ENCODE results near the gene FAM110D.

The FAM110D gene

DNA sequence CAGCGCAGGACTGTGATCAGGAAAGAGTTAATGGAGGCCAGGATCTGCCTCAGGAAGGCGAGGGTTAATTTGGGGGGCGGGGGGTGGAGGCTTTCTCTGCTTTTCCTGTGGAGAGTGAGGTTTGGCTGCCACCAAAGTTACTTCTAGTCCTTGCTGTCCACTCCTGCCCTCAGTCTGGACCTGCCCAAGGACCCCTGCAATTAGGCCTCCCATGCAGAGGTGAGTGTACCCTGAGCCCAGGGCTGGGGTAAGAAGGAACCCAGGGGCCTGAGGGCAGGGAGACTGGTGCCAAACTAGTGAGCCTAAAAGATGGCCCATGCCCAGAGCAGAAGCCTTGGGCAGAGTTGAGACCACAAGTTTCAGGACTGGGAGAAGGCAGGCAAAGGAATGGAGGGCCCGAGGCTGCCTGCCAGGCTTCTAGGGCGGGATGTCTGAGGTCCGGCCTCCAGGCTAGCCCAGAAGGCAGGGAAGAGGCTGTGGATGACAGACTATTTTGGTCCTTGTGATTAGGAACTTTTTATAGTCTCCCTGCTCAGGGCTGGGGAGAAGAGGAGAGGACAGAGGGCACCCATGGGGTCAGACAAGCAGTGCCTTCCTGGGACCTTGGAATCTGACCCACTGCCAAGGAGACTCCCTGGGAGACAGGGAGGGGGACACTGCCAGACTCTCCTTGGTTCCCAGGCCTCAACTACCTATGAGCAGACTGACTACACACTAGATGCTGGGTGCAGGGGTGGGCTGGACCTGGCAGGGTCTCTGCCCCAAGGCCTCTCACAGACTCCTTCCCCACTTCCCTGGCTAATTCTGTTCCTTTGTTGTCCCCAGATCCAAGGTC lies at the start of gene FAM110D:
Gene FAM110D (plus strand): TSS at position 172 of the 835 bp plus-strand sequence. CDS start 2,213 bp downstream, outside the sequence.
- DNase-seq (ENCODE audit: low read depth) = no peak

DNA sequence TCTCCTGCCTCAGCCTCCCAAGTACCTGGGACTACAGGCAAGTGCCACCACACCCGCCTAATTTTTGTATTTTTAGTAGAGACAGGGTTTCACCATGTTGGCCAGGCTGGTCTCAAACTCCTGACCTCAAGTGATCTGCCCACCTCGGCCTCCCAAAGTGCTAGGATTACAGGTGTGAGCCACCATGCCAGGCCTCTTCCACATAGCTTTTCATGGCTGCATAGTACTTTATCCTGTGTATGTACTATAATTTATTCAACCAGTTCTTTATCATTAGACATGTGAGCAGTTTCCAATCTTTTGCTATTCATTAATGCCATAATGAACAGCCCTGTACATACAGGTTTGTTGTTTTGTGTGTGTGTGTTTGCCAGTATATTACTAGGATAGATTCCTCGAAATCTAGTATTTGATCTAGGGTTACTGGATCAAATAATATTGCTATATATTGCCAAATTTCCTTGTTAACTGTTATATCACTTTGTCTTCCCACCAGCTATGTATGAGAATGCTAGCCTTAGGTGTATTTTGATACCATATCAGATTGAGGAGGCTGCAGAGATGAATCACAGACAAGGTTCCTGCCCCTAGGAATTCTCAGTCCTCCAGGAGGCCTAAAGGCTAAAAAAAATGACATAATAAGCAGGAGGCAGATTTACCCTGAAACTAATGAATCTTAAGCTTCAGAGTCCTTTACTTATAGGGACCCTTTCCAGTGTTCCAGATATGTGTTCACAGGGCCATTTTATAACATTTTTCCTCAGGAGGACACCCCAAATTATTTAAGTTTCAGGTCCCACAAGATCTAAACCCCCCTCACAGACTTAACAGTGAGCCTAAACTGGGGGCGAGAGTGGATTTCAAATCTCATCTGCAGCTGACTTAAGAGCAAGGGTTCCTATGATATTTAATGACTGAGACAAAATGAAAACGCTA lies 49.4 kb upstream of the FAM110D start:
- no peak for DNase-seq (ENCODE audit: low read depth)

- peak; percentile 38 for DNase-seq (ENCODE audit: low read depth)
These were observed 47.9 kb upstream of the FAM110D start for GRCh38 chr1:26110731-26111529.

DNA sequence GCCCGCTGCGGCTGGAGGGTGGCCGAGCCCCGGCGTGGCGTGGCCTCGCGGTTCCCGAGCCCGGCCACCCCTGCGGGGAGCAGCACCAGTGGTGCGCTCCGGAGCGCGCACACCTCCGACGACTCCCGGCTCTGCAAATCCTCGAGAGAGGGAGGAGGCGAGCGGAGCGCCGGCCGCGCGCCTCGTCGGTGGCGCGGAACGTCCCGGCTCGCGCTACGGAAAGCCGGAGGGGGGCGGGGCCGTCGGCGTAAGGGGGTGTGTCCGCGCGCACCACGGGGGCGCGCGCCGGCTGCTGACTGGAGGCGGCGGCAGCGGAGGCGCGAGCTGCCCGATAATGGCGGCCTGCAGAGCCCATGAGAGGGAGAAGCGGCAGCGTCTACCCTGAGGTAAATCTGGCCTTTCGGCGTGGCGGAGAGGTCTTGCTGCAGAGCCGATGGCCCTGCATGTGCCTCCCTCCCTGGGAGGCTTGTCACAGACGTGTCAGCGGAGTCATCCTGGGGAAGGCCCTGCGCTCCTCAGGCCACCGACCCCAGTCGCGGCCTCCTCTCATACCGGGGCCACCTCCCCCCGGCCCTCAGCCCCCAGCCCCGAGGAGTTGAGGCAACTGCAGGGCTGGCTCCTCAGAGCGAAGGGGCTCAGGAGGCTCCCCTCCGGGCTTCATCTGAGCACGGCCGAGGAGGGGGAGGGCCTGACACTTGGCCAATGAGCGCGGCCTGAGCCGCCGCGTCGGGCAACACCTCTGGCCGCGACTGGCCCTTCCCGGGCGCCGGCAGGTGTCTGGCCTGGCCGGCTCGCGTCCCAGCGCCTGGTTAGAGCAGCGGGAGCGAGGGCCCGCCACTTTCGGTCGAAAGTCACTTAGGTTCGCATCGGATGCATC lies 47.1 kb upstream of the FAM110D start, which contains the start of gene PDIK1L:
Gene PDIK1L (plus strand): TSS at position 295 of the 877 bp plus-strand sequence. CDS start 2,485 bp downstream, outside the sequence.
- DNase-seq (ENCODE audit: low read depth) = peak; percentile 88

DNA sequence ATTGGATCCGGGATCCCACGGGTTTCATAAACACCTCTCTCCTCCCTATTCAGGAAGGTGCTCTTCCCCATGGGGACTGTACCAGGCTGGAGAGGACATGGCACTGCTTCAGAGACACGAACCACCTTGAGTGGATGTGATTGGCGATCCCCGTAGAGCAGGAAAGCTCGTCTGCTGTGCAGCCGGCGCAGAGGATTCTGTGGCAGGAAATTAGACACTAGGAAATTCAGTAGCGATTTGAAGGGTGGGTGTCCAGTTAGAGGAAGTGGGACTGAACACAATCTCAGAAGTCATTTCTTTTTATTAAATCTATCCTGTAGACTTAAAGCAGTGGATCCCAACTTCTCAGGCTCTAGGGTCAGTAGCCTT lies 46.5 kb upstream of the FAM110D start:
- no peak for DNase-seq (ENCODE audit: low read depth)

GRCh38 chr1:26114165-26114927 lies 44.5 kb upstream of the FAM110D start:
- DNase-seq (ENCODE audit: low read depth) = no peak

DNA sequence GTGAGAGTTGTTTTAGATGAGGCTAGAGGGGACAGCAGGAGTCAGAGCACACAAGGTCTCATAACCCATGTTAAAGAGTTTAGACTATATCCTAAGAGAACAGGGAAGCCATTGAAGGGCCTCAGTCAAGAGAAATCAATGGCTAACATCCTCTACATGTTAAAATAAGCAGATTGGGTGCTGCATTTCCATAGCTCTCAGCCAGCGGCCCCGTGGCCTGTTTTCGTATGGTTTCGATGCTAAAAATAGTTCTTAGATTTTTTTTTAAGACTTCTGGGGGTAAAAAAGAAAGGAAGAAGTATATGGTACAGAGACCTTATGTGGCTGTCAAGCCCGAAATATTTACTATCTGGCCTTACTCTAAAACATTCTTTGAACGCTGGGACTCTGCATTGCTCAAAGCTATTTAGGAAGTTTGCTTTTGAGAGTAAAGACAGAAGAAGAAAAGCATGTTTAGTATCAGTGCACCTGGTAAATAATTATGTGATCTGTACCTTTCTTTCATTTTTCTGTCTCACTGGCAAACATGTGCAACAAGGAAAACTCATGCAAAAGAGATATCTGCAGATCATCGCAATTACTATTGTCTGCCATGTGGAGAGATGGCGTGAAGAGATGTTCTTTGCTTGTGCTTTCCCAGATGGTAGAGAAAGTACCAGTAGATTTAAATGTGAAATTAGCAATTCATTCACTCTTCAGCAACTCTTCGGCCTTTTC lies 38.8 kb upstream of the FAM110D start:
- no peak for DNase-seq (ENCODE audit: low read depth)

GRCh38 chr1:26121854-26122773 lies 36.8 kb upstream of the FAM110D start:
- DNase-seq (ENCODE audit: low read depth) = no peak

- no peak for DNase-seq (ENCODE audit: low read depth)
These were observed 35.6 kb upstream of the FAM110D start for GRCh38 chr1:26122988-26123973.

DNA sequence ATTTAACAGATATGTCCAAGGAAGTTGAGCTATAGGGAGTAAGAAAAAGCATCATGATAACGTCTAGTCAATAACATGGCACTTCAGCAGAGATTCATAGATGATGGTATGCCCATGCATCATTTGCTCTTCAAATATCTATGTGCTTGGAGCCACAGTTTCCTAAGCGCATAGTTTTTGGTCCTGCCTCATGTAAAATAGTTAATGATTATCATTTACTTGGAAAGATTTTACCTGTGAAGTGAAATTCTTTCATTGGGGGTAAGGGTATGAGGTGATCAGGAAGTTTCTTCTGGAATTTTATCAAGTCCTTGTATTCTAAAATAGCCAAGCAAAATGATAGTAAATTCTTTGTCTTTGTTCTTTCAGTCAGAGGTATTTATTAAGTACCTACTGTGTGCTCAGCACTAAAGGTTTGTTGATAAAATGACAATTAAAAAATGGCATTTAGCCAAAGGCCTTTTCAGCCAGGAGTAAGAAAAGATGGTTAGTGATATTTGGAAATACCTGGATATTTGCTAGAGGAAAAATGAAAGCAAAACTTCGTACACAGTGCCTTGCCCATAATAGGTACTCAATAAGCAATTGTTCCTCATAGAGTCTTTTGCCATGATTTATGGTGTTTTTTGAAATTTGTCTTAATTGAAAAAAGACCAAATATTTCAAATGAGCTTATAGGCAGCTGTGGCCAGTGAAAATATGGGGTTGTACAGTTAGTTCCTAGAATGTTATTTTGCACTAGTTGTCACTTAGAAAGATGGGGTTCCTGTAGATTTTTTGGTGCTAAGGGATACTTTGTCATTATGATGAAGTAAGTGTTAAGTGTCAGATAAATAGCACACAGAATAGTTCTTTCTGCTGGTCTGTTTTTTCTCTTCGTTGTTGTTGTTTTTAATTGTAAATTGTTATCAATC lies 34.2 kb upstream of the FAM110D start:
- no peak for DNase-seq (ENCODE audit: low read depth)

DNA sequence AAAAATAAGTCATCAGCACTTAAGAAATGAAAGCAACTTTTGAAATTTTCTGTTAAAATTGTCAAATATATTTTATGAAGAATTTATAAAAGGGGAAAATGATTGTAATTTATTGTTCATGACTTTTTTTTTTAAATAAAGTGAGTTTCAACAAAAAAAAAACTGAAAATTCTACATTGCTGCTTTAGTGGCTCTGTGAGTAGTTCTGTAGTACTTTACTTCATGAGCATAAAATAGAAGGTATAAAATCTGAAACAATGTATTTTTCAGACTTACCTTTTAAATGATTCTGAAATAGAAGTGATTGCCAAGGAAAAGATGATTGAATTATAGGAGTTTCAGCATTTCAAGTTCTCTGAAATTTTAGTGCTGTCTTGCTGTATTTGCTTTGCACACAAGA lies 33.5 kb upstream of the FAM110D start:
- DNase-seq (ENCODE audit: low read depth) = no peak

DNA sequence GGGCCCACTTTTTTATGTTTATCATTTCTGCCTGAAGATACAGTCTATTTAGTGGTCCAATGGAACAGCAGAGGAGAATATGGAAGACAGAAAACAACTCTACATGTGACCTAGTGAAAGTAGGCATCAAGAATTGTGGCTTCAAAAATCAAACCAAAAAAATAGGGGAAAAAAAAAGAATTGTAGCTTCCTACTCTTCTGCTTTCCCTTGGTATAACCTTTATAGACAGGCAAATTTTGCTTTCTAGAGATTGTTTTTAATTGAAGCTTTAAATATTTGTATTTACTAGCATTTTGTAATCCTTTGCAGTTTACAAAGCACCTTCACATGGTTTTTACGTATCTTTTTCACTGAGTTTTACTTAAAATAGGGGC lies 32.9 kb upstream of the FAM110D start:
- DNase-seq (ENCODE audit: low read depth) = no peak

DNA sequence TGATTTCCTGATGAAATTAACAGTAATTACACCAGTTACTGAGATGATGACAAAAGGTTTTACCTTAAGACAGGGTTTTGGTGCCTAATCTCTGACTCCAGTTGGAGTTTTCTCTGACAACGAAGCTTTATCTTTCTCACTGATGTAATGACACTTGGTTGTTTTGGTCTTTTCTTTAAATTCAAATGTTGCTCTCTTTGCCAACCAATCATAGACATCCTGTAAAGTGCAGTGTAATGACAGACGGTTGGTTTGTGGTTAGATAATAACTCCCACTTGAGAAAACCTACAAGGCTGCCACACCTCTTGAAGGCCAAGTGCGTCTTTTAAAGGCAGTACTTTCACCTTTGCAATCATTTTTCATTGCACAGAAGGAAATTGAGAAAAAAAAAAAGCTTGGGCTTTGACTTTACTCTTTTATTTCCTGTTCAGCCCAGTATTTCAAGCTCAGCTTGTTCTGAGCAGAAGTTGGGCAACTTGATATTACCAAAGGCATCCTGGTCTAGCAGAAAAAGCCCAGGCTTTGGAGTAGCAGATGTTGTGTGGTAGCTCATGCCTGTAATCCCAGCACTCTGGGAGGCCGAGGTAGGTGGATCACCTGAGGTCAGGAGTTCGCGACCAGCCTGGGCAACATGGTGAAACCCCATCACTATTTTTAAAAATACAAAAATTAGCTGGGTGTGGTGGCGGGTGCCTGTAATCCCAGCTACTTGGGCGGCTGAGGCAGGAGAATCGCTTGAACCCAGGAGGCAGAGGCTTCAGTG lies 32.4 kb upstream of the FAM110D start:
- no peak for DNase-seq (ENCODE audit: low read depth)

DNA sequence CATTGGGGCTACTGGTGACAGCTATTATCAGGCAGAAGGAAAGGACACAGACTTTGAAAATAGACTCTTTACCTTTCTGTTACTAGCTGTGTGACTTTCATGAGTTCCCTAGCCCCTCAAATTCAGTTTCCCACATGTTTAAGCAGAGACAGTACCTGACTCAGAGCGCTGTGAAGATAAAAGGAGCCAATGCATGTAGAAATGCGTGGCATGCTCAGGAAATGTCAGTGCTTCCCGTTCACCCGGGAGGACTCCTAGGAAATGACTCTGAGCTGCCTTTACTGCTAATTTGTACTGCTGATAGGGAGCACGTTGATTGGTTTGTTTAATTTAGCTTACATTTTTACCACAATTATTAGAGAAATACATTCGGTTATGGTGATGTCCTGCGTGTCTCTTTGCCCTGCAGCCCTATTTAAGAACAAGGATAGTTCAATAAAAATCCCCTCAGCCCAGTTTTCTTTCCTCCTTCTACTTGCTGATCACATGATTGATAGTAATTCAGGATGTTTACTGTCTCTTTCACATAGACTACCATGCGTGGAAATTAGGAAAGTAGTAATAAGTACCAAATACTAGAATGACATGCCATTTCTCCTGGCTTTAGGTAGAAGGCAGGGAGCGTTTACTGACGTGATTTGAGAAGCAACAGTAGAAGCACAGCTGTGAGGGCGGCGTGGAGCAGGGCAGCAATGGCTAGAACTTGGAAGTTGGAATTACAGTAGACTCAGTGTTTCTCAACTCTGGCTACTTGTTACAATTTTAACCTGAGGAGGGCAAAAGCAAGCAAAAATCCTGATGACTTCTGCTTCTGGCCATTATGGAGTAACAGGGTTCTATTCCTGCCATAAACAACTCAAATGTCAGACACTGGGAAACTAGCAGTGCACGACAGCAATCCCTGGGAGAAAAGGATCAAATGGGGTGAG lies 31.4 kb upstream of the FAM110D start:
- no peak for DNase-seq (ENCODE audit: low read depth)

Data from stimulated activated CD8-positive, alpha-beta memory T cell treated with anti-CD3 and anti-CD28 coated beads, Interleukin-7, amount 100 ng/mL, for 24 hours (primary cell).